SK-N-SH treated with all-trans-retinoic acid at 6 μM for 48 hours (cell line): ENCODE results near the gene CBX1.
A peak's percentile ranks its signal among the peaks of the same experiment; 100 is the strongest.

ENCODE experiments used
- ATAC-seq: fragments of 200-7000 bp; cut with Tn5 transposase; 3 replicates; pipeline ENCODE4 v1.9.1; 2020; ENCODE audit warnings: mild to moderate bottlenecking, moderate library complexity
- ARNTL ChIP-seq: fragments of 450-650 bp; formaldehyde crosslinking; IDR thresholded peaks from 2 replicates; pipeline ENCODE4 v1.5.0; 2020; ENCODE audit warnings: low read depth, mild to moderate bottlenecking, moderate library complexity, borderline replicate concordance
- BACH2 ChIP-seq: fragments of 250-450 bp; sonication (Bioruptor Pico); IDR thresholded peaks from 2 replicates; pipeline ENCODE4 v1.9.0; 2021; ENCODE audit warnings: mild to moderate bottlenecking, borderline replicate concordance
- CSDC2 ChIP-seq: fragments of 250-450 bp; sonication (Bioruptor Pico); IDR thresholded peaks from 2 replicates; pipeline ENCODE4 v1.5.0; 2020; ENCODE audit warnings: mild to moderate bottlenecking, moderate library complexity
- ESRRG ChIP-seq: fragments of 250-450 bp; sonication (Bioruptor Pico); IDR thresholded peaks from 2 replicates; pipeline ENCODE4 v1.6.1; 2021; ENCODE audit warnings: mild to moderate bottlenecking
- GLIS3 ChIP-seq: fragments of 250-450 bp; sonication (Bioruptor Pico); IDR thresholded peaks from 2 replicates; pipeline ENCODE4 v1.5.0; 2020; ENCODE audit warnings: mild to moderate bottlenecking, moderate library complexity
- ISL1 ChIP-seq: fragments of 250-450 bp; sonication (Bioruptor Pico); IDR thresholded peaks from 2 replicates; pipeline ENCODE4 v2.1.2; 2022; ENCODE audit warnings: mild to moderate bottlenecking, moderate library complexity
- OSR1 ChIP-seq: fragments of 250-450 bp; sonication (Bioruptor Pico); IDR thresholded peaks from 2 replicates; pipeline ENCODE4 v1.8.0; 2022; ENCODE audit warnings: moderate library complexity, mild to moderate bottlenecking, inconsistent platforms
- PPARA ChIP-seq: fragments of 250-450 bp; sonication (Bioruptor Pico); IDR thresholded peaks from 2 replicates; pipeline ENCODE4 v1.5.0; 2020; ENCODE audit warnings: mild to moderate bottlenecking, borderline replicate concordance
- RARB ChIP-seq: fragments of 250-450 bp; sonication (Bioruptor Pico); IDR thresholded peaks from 2 replicates; pipeline ENCODE4 v1.8.0; 2021; ENCODE audit warnings: mild to moderate bottlenecking, moderate library complexity
- SNAI2 ChIP-seq: fragments of 250-450 bp; sonication (Bioruptor Pico); IDR thresholded peaks from 2 replicates; pipeline ENCODE4 v1.5.0; 2020; ENCODE audit warnings: mild to moderate bottlenecking, moderate library complexity
- TCF4 ChIP-seq: fragments of 250-450 bp; sonication (Bioruptor Pico); IDR thresholded peaks from 2 replicates; pipeline ENCODE4 v1.8.0; 2021; ENCODE audit warnings: mild to moderate bottlenecking, moderate library complexity, borderline replicate concordance
- ZC3H10 ChIP-seq: fragments of 250-450 bp; sonication (Bioruptor Pico); IDR thresholded peaks from 2 replicates; pipeline ENCODE4 v1.5.1; 2021; ENCODE audit warnings: mild to moderate bottlenecking, moderate library complexity
- ZFP3 ChIP-seq: fragments of 250-450 bp; sonication (Bioruptor Pico); IDR thresholded peaks from 2 replicates; pipeline ENCODE4 v1.5.0; 2020; ENCODE audit warnings: mild to moderate bottlenecking, moderate library complexity
- ZFP30 ChIP-seq: fragments of 450-650 bp; formaldehyde crosslinking; IDR thresholded peaks from 2 replicates; pipeline ENCODE4 v1.5.0; 2022; ENCODE audit warnings: mild to moderate bottlenecking, moderate library complexity
- ZNF70 ChIP-seq: fragments of 450-650 bp; formaldehyde crosslinking; IDR thresholded peaks from 2 replicates; pipeline ENCODE4 v1.5.0; 2020; ENCODE audit warnings: mild to moderate bottlenecking, moderate library complexity
- ZNF8 ChIP-seq: fragments of 450-650 bp; formaldehyde crosslinking; IDR thresholded peaks from 2 replicates; pipeline ENCODE4 v1.5.0; 2020; ENCODE audit warnings: mild to moderate bottlenecking, moderate library complexity
- TF ChIP-seq, protein P1 (sequence below): fragments of 250-450 bp; sonication (Bioruptor Pico); IDR thresholded peaks from 2 replicates; pipeline ENCODE4 v1.5.1; 2021; ENCODE audit warnings: mild to moderate bottlenecking, moderate library complexity
- TF ChIP-seq, protein P2 (sequence below): fragments of 250-450 bp; sonication (Bioruptor Pico); IDR thresholded peaks from 2 replicates; pipeline ENCODE4 v1.5.1; 2020; ENCODE audit warnings: low read depth, mild to moderate bottlenecking, moderate library complexity
- TF ChIP-seq, protein P3 (sequence below): fragments of 250-450 bp; sonication (Bioruptor Pico); IDR thresholded peaks from 2 replicates; pipeline ENCODE4 v1.5.0; 2020; ENCODE audit warnings: mild to moderate bottlenecking, moderate library complexity
- TF ChIP-seq, protein P4 (sequence below): fragments of 250-450 bp; sonication (Bioruptor Pico); IDR thresholded peaks from 2 replicates; pipeline ENCODE4 v1.8.0; 2021; ENCODE audit warnings: low read depth, mild to moderate bottlenecking, moderate library complexity, borderline replicate concordance
- TF ChIP-seq, protein P5 (sequence below): fragments of 250-450 bp; sonication (Bioruptor Pico); IDR thresholded peaks from 2 replicates; pipeline ENCODE4 v1.8.0; 2020; ENCODE audit warnings: mild to moderate bottlenecking, moderate library complexity, borderline replicate concordance

CBX1 gene

DNA sequence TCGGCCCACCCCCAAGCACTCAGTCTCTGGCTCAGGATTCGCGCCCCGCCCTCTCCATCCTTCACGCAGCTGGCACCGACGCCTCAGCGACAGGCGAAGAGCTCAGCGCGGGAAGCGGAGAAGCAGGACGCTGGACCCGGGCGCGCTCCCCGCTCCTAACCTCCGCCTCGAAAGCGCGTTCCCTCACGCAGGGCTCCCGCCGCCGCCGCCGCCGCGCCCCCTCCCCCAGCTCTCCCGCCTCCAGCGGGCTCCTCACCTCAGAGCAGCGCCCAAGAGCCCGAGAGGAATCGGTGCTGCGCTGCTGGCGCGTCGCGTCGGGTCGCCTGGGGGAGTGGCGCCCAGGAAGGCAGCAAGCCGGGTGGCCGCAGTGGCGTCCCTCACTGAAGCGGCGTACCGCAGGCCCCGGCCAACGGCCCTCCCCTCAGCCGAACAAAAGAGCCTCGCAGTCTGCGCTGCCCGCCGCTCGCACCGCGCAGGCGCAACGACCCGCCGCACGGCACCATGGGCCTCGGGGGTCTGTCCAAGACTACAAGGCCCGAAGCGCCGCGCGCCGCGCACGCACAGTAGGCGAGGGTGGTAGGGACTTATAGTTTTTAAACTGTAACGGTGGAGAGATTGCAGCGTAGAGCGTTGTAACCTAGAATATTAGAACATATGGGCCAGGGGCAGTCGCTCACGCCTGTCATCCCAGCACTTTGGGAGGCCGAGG, at the start of gene CBX1:
Gene CBX1 (minus strand): TSS at position 467 of the 709 bp plus-strand sequence. CDS start 24,474 bp downstream, outside the sequence.
- ATAC-seq = peak; percentile 98
- TF ChIP-seq ISL1 = no peak
- TF ChIP-seq ZNF8 (CRISPR knock-in tag) = peak; percentile 100
- TF ChIP-seq ESRRG (CRISPR knock-in tag) = no peak
- TF ChIP-seq, protein P1, sequence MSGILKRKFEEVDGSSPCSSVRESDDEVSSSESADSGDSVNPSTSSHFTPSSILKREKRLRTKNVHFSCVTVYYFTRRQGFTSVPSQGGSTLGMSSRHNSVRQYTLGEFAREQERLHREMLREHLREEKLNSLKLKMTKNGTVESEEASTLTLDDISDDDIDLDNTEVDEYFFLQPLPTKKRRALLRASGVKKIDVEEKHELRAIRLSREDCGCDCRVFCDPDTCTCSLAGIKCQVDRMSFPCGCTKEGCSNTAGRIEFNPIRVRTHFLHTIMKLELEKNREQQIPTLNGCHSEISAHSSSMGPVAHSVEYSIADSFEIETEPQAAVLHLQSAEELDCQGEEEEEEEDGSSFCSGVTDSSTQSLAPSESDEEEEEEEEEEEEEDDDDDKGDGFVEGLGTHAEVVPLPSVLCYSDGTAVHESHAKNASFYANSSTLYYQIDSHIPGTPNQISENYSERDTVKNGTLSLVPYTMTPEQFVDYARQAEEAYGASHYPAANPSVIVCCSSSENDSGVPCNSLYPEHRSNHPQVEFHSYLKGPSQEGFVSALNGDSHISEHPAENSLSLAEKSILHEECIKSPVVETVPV (CRISPR knock-in tag) = no peak
- TF ChIP-seq ZC3H10 (CRISPR knock-in tag) = no peak
- no peak for TF ChIP-seq OSR1 (CRISPR knock-in tag)
- TF ChIP-seq ARNTL (CRISPR knock-in tag) = no peak
- TF ChIP-seq, protein P2, sequence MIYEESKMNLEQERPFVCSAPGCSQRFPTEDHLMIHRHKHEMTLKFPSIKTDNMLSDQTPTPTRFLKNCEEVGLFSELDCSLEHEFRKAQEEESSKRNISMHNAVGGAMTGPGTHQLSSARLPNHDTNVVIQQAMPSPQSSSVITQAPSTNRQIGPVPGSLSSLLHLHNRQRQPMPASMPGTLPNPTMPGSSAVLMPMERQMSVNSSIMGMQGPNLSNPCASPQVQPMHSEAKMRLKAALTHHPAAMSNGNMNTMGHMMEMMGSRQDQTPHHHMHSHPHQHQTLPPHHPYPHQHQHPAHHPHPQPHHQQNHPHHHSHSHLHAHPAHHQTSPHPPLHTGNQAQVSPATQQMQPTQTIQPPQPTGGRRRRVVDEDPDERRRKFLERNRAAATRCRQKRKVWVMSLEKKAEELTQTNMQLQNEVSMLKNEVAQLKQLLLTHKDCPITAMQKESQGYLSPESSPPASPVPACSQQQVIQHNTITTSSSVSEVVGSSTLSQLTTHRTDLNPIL (CRISPR knock-in tag) = no peak
- TF ChIP-seq, protein P3, sequence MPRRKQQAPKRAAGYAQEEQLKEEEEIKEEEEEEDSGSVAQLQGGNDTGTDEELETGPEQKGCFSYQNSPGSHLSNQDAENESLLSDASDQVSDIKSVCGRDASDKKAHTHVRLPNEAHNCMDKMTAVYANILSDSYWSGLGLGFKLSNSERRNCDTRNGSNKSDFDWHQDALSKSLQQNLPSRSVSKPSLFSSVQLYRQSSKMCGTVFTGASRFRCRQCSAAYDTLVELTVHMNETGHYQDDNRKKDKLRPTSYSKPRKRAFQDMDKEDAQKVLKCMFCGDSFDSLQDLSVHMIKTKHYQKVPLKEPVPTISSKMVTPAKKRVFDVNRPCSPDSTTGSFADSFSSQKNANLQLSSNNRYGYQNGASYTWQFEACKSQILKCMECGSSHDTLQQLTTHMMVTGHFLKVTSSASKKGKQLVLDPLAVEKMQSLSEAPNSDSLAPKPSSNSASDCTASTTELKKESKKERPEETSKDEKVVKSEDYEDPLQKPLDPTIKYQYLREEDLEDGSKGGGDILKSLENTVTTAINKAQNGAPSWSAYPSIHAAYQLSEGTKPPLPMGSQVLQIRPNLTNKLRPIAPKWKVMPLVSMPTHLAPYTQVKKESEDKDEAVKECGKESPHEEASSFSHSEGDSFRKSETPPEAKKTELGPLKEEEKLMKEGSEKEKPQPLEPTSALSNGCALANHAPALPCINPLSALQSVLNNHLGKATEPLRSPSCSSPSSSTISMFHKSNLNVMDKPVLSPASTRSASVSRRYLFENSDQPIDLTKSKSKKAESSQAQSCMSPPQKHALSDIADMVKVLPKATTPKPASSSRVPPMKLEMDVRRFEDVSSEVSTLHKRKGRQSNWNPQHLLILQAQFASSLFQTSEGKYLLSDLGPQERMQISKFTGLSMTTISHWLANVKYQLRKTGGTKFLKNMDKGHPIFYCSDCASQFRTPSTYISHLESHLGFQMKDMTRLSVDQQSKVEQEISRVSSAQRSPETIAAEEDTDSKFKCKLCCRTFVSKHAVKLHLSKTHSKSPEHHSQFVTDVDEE = peak; percentile 85
- TF ChIP-seq ZFP3 (CRISPR knock-in tag) = peak; percentile 77
- no peak for TF ChIP-seq RARB (CRISPR knock-in tag)
- no peak for TF ChIP-seq ZNF70 (CRISPR knock-in tag)
- TF ChIP-seq CSDC2 (CRISPR knock-in tag) = 0 out of 2 replicates have a peak, but pooled peaks have one; percentile 43
- no peak for TF ChIP-seq PPARA
- no peak for TF ChIP-seq ZFP30 (CRISPR knock-in tag)
- 0 out of 2 replicates have a peak, but pooled peaks have one; percentile 68 for TF ChIP-seq GLIS3 (CRISPR knock-in tag)
- no peak for TF ChIP-seq SNAI2 (CRISPR knock-in tag)
- TF ChIP-seq TCF4 (CRISPR knock-in tag) = no peak
- TF ChIP-seq, protein P4, sequence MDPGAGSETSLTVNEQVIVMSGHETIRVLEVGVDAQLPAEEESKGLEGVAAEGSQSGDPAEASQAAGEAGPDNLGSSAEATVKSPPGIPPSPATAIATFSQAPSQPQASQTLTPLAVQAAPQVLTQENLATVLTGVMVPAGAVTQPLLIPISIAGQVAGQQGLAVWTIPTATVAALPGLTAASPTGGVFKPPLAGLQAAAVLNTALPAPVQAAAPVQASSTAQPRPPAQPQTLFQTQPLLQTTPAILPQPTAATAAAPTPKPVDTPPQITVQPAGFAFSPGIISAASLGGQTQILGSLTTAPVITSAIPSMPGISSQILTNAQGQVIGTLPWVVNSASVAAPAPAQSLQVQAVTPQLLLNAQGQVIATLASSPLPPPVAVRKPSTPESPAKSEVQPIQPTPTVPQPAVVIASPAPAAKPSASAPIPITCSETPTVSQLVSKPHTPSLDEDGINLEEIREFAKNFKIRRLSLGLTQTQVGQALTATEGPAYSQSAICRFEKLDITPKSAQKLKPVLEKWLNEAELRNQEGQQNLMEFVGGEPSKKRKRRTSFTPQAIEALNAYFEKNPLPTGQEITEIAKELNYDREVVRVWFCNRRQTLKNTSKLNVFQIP (CRISPR knock-in tag) = 0 out of 2 replicates have a peak, but pooled peaks have one; percentile 34
- TF ChIP-seq, protein P5, sequence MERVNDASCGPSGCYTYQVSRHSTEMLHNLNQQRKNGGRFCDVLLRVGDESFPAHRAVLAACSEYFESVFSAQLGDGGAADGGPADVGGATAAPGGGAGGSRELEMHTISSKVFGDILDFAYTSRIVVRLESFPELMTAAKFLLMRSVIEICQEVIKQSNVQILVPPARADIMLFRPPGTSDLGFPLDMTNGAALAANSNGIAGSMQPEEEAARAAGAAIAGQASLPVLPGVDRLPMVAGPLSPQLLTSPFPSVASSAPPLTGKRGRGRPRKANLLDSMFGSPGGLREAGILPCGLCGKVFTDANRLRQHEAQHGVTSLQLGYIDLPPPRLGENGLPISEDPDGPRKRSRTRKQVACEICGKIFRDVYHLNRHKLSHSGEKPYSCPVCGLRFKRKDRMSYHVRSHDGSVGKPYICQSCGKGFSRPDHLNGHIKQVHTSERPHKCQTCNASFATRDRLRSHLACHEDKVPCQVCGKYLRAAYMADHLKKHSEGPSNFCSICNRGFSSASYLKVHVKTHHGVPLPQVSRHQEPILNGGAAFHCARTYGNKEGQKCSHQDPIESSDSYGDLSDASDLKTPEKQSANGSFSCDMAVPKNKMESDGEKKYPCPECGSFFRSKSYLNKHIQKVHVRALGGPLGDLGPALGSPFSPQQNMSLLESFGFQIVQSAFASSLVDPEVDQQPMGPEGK (CRISPR knock-in tag) = no peak

DNA sequence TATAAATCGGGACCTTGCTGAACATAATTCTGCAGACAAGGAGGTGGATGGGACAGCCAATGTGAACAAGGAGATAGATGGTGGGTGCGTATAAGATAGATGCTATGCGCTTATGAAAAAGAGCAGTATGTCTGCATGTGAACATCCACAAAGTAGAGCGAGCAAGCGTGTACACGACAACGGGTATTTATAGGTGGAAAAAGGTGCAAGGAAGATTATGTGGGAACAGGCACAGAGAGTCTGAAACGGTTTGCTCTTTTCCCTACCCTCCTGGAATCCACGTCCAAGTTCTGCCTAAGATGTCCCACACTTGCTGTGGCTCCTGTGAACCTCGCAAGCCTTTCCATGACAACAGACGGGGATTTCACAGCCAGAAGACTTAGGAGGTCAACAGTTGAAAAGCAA, 49.3 kb upstream of the CBX1 start:
- ATAC-seq = no peak
- TF ChIP-seq ESRRG (CRISPR knock-in tag) (no peak), ZC3H10 (CRISPR knock-in tag) (no peak), ZFP30 (CRISPR knock-in tag) (no peak), PPARA (no peak), ISL1 (no peak), GLIS3 (CRISPR knock-in tag) (no peak), BACH2 (no peak), TCF4 (CRISPR knock-in tag) (no peak), CSDC2 (CRISPR knock-in tag) (no peak), ZFP3 (CRISPR knock-in tag) (no peak)
- TF ChIP-seq, protein P4 (CRISPR knock-in tag) = no peak
- TF ChIP-seq, protein P3 = no peak
- TF ChIP-seq, protein P2 (CRISPR knock-in tag) = no peak
